K562 (cell line): ENCODE results near the gene SNCB. TPM values are rescaled to one million over a fixed set of nuclear protein-coding genes. Genes with fewer than 3 reads are reported as not detected.

Source experiments
- EP300 ChIP-seq: IDR thresholded peaks from 2 replicates; pipeline ENCODE4 v1.6.1; 2012; ENCODE audit warnings: low read length, improper control_type of control experiment
- ESRRA ChIP-seq: fragments of 450-650 bp; IDR thresholded peaks from 2 replicates; pipeline ENCODE4 v1.6.1; 2014; ENCODE audit warnings: low read depth, mild to moderate bottlenecking, moderate library complexity, borderline replicate concordance
- EWSR1 ChIP-seq: fragments of 450-650 bp; IDR thresholded peaks from 2 replicates; pipeline ENCODE4 v1.6.1; 2018; ENCODE audit warnings: borderline replicate concordance, mild to moderate bottlenecking, low read depth, moderate library complexity; ENCODE audit not compliant: partially characterized antibody
- IFI16 ChIP-seq: fragments of 250-450 bp; sonication (Bioruptor Pico); IDR thresholded peaks from 2 replicates; pipeline ENCODE4 v2.1.2; 2022; ENCODE audit warnings: mild to moderate bottlenecking, inconsistent platforms
- KDM1A ChIP-seq, 2 experiments: fragments of 450-650 bp; IDR thresholded peaks; 2 replicates each; pipeline ENCODE4 v1.6.1; 2016; ENCODE audit warnings: mild to moderate bottlenecking in 2 of 2
- PTBP1 ChIP-seq: fragments of 200-400 bp; formaldehyde crosslinking; IDR thresholded peaks from 2 replicates; pipeline ENCODE4 v1.6.1; 2017; ENCODE audit warnings: low read depth, low read length
- RBM25 ChIP-seq: fragments of 200-400 bp; formaldehyde crosslinking; IDR thresholded peaks from 2 replicates; pipeline ENCODE4 v1.6.1; 2018; ENCODE audit warnings: low read length, low read depth, moderate library complexity; ENCODE audit not compliant: severe bottlenecking
- ZBTB1 ChIP-seq: sonication (generic); formaldehyde crosslinking; IDR thresholded peaks from 2 replicates; pipeline ENCODE4 v1.8.1; 2023; ENCODE audit warnings: missing genetic modification reagents, low read depth, mild to moderate bottlenecking, borderline replicate concordance
- ZNF134 ChIP-seq: fragments of 250-450 bp; sonication (Bioruptor Pico); conservative IDR thresholded peaks from 2 replicates; pipeline ENCODE4 v1.4.0; 2020
- ZNF347 ChIP-seq: fragments of 450-650 bp; formaldehyde crosslinking; IDR thresholded peaks from 2 replicates; pipeline ENCODE4 v1.4.0; 2020; ENCODE audit warnings: low read depth, mild to moderate bottlenecking, moderate library complexity
- polyA plus RNA-seq, 8 experiments: library from polyadenylated mRNA; depleted of rRNA in 4 of 8; stranded (reverse) in 5 of 8; unstranded in 3 of 8; fragments of >200 nt; fragmentation: Nextera tagmentation in 2 of 8; fragmentation: Illumina TruSeq in 1 of 8; extraction: Ambion mirVana in 2 of 8; extraction: Trizol in 1 of 8; gene quantifications; 2 replicates each; pipeline versions ENCODE4 v1.2.1 to v1.2.3, GENCODE V29; 2011 to 2014; ENCODE audit warnings: inconsistent platforms in 1 of 8, missing spikeins in 1 of 8
- total RNA-seq, 7 experiments: library from RNA; depleted of rRNA in 6 of 7; stranded (reverse); fragments of >200 nt in 6 of 7; fragmentation: Illumina TruSeq in 2 of 7; extraction: Trizol in 2 of 7; gene quantifications; 2 replicates each; pipeline versions ENCODE4 v1.2.1 to v1.2.3, GENCODE V29; 2011 to 2021; ENCODE audit warnings: low replicate concordance in 1 of 7
- TF ChIP-seq, protein P1 (sequence below): fragments of 450-650 bp; IDR thresholded peaks from 2 replicates; pipeline ENCODE4 v1.6.1; 2016; ENCODE audit warnings: low read depth
- TF ChIP-seq, protein P2 (sequence below): fragments of 200-800 bp; sonication (Bioruptor generic); IDR thresholded peaks from 2 replicates; pipeline ENCODE4 v1.6.1; 2017; ENCODE audit warnings: missing genetic modification characterization, missing compliant biosample characterization
- TF ChIP-seq, protein P3 (sequence below), 2 experiments: IDR thresholded peaks; 2 replicates each; pipeline ENCODE4 v1.6.1; 2012; ENCODE audit warnings: improper control_type of control experiment in 2 of 2, low read depth in 2 of 2, low read length in 2 of 2, borderline replicate concordance in 1 of 2
- TF ChIP-seq, protein P4 (sequence below): fragments of 450-650 bp; IDR thresholded peaks from 2 replicates; pipeline ENCODE4 v1.6.1; 2016; ENCODE audit warnings: mild to moderate bottlenecking

The SNCB gene
- total and polyA plus RNA-seq, 9 of the 15 experiments (the other 6 are each of a cell fraction or from before 2014, with no cell fraction given), result not detected

DNA sequence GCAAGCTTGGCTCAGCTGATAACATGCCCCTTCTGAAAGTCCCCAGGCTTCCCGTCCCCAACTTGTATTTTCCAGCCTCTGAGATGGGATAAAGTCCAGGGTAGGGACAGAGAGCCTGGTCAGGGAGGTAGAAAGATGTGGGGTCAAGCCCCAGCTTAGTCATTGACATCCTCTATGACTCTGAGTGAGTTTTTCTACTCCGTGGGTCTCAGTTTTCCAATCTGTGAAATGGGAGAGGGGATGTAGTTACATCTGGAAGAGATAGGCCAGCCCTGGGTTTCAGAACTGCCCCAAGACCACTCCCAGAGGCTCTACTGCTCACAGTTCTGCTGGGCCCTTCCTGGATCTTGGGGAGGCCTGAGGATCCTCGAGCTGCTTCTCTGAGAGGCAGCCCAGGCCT lies 23.5 kb downstream of the SNCB start (continued):
- TF ChIP-seq ZNF347 (CRISPR knock-in tag) (no peak), IFI16 (no peak), EP300 (no peak), KDM1A (IDR thresholded peaks at IDR 0.05) (peak; percentile 79 to 86), EWSR1 (no peak), ZBTB1 (CRISPR knock-in tag) (no peak), ZNF134 (CRISPR knock-in tag) (no peak), ESRRA (0 out of 2 replicates have a peak, but pooled peaks have one; percentile 24), RBM25 (peak; percentile 98), PTBP1 (0 out of 2 replicates have a peak, but pooled peaks have one; percentile 78)
- TF ChIP-seq, protein P1, sequence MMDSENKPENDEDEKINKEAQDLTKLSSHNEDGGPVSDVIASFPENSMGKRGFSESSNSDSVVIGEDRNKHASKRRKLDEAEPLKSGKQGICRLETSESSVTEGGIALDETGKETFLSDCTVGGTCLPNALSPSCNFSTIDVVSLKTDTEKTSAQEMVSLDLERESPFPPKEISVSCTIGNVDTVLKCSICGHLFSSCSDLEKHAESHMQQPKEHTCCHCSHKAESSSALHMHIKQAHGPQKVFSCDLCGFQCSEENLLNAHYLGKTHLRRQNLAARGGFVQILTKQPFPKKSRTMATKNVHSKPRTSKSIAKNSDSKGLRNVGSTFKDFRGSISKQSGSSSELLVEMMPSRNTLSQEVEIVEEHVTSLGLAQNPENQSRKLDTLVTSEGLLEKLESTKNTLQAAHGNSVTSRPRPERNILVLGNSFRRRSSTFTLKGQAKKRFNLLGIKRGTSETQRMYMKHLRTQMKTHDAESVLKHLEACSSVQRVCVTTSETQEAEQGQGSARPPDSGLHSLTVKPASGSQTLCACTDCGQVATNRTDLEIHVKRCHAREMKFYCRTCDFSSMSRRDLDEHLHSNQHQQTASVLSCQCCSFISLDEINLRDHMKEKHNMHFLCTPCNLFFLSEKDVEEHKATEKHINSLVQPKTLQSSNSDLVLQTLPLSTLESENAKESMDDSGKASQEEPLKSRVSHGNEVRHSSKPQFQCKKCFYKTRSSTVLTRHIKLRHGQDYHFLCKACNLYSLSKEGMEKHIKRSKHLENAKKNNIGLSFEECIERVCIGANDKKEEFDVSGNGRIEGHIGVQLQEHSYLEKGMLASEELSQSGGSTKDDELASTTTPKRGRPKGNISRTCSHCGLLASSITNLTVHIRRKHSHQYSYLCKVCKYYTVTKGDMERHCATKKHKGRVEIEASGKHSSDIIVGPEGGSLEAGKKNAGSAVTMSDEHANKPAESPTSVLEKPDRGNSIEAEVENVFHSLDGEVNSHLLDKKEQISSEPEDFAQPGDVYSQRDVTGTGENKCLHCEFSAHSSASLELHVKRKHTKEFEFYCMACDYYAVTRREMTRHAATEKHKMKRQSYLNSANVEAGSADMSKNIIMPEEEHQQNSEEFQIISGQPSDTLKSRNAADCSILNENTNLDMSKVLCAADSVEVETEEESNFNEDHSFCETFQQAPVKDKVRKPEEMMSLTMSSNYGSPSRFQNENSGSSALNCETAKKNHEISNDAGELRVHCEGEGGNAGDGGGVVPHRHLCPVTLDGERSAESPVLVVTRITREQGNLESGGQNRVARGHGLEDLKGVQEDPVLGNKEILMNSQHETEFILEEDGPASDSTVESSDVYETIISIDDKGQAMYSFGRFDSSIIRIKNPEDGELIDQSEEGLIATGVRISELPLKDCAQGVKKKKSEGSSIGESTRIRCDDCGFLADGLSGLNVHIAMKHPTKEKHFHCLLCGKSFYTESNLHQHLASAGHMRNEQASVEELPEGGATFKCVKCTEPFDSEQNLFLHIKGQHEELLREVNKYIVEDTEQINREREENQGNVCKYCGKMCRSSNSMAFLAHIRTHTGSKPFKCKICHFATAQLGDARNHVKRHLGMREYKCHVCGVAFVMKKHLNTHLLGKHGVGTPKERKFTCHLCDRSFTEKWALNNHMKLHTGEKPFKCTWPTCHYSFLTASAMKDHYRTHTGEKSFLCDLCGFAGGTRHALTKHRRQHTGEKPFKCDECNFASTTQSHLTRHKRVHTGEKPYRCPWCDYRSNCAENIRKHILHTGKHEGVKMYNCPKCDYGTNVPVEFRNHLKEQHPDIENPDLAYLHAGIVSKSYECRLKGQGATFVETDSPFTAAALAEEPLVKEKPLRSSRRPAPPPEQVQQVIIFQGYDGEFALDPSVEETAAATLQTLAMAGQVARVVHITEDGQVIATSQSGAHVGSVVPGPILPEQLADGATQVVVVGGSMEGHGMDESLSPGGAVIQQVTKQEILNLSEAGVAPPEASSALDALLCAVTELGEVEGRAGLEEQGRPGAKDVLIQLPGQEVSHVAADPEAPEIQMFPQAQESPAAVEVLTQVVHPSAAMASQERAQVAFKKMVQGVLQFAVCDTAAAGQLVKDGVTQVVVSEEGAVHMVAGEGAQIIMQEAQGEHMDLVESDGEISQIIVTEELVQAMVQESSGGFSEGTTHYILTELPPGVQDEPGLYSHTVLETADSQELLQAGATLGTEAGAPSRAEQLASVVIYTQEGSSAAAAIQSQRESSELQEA, result no peak
- TF ChIP-seq, protein P2, sequence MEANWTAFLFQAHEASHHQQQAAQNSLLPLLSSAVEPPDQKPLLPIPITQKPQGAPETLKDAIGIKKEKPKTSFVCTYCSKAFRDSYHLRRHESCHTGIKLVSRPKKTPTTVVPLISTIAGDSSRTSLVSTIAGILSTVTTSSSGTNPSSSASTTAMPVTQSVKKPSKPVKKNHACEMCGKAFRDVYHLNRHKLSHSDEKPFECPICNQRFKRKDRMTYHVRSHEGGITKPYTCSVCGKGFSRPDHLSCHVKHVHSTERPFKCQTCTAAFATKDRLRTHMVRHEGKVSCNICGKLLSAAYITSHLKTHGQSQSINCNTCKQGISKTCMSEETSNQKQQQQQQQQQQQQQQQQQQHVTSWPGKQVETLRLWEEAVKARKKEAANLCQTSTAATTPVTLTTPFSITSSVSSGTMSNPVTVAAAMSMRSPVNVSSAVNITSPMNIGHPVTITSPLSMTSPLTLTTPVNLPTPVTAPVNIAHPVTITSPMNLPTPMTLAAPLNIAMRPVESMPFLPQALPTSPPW, result no peak
- TF ChIP-seq, protein P3, sequence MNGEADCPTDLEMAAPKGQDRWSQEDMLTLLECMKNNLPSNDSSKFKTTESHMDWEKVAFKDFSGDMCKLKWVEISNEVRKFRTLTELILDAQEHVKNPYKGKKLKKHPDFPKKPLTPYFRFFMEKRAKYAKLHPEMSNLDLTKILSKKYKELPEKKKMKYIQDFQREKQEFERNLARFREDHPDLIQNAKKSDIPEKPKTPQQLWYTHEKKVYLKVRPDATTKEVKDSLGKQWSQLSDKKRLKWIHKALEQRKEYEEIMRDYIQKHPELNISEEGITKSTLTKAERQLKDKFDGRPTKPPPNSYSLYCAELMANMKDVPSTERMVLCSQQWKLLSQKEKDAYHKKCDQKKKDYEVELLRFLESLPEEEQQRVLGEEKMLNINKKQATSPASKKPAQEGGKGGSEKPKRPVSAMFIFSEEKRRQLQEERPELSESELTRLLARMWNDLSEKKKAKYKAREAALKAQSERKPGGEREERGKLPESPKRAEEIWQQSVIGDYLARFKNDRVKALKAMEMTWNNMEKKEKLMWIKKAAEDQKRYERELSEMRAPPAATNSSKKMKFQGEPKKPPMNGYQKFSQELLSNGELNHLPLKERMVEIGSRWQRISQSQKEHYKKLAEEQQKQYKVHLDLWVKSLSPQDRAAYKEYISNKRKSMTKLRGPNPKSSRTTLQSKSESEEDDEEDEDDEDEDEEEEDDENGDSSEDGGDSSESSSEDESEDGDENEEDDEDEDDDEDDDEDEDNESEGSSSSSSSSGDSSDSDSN (IDR thresholded peaks at IDR 0.05; ENCODE audit: borderline replicate concordance in 1 of 2, low read depth in 2 of 2, low read length in 2 of 2), result no peak
- TF ChIP-seq, protein P4, sequence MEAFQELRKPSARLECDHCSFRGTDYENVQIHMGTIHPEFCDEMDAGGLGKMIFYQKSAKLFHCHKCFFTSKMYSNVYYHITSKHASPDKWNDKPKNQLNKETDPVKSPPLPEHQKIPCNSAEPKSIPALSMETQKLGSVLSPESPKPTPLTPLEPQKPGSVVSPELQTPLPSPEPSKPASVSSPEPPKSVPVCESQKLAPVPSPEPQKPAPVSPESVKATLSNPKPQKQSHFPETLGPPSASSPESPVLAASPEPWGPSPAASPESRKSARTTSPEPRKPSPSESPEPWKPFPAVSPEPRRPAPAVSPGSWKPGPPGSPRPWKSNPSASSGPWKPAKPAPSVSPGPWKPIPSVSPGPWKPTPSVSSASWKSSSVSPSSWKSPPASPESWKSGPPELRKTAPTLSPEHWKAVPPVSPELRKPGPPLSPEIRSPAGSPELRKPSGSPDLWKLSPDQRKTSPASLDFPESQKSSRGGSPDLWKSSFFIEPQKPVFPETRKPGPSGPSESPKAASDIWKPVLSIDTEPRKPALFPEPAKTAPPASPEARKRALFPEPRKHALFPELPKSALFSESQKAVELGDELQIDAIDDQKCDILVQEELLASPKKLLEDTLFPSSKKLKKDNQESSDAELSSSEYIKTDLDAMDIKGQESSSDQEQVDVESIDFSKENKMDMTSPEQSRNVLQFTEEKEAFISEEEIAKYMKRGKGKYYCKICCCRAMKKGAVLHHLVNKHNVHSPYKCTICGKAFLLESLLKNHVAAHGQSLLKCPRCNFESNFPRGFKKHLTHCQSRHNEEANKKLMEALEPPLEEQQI, result no peak
